HG03571 (cell line): ENCODE data around the gene SFT2D2.

ENCODE experiments used
- ATAC-seq: cut with Tn5 transposase; IDR thresholded peaks from one replicate; pipeline ENCODE4 v1.9.1; 2021; ENCODE audit not compliant: unreplicated experiment

Gene SFT2D2

GRCh38 chr1:168263130-168263529 lies 37.3 kb downstream of the SFT2D2 start:
- ATAC-seq = no peak

GRCh38 chr1:168264296-168264695 lies 38.5 kb downstream of the SFT2D2 start:
- no peak for ATAC-seq

GRCh38 chr1:168265596-168265995 lies 39.8 kb downstream of the SFT2D2 start:
- no peak for ATAC-seq

GRCh38 chr1:168266644-168267186 lies 40.9 kb downstream of the SFT2D2 start:
- no peak for ATAC-seq

GRCh38 chr1:168271636-168272035 lies 45.8 kb downstream of the SFT2D2 start:
- no peak for ATAC-seq

- ATAC-seq = no peak
Observed at GRCh38 chr1:168273575-168273974, 47.8 kb downstream of the SFT2D2 start.

- ATAC-seq = no peak
Observed at GRCh38 chr1:168279253-168279652, 53.4 kb downstream of the SFT2D2 start.

GRCh38 chr1:168280296-168280927 lies 54.6 kb downstream of the SFT2D2 start, which contains the start of gene TBX19:
Gene TBX19, plus strand, starts transcription at chr1:168280877. Its CDS starts 214 bp downstream, at chr1:168281091.
- ATAC-seq = no peak

- no peak for ATAC-seq
Observed at GRCh38 chr1:168281603-168282325, 56.0 kb downstream of the SFT2D2 start.

GRCh38 chr1:168285521-168285790 lies 59.7 kb downstream of the SFT2D2 start:
- ATAC-seq = no peak

- no peak for ATAC-seq
Observed at GRCh38 chr1:168285971-168286927, 60.4 kb downstream of the SFT2D2 start.

- ATAC-seq = no peak
Observed at GRCh38 chr1:168287237-168287664, 61.4 kb downstream of the SFT2D2 start.

- ATAC-seq = no peak
Observed at GRCh38 chr1:168288311-168289052, 62.7 kb downstream of the SFT2D2 start.

GRCh38 chr1:168291222-168291837 lies 65.5 kb downstream of the SFT2D2 start:
- ATAC-seq = no peak

GRCh38 chr1:168293356-168293755 lies 67.6 kb downstream of the SFT2D2 start:
- no peak for ATAC-seq

GRCh38 chr1:168295411-168296114 lies 69.8 kb downstream of the SFT2D2 start:
- ATAC-seq = no peak

- ATAC-seq = no peak
Observed at GRCh38 chr1:168297019-168297730, 71.4 kb downstream of the SFT2D2 start.

GRCh38 chr1:168298446-168298845 lies 72.6 kb downstream of the SFT2D2 start:
- no peak for ATAC-seq

GRCh38 chr1:168300626-168301025 lies 74.8 kb downstream of the SFT2D2 start:
- no peak for ATAC-seq
